Left lung (tissue), 10 donors: ENCODE results near the gene TOLLIP. TPM values are rescaled to one million over a fixed set of nuclear protein-coding genes. Genes with fewer than 3 reads are reported as not detected.

Source experiments
- ATAC-seq: fragments of 200-7000 bp; cut with Tn5 transposase; one replicate; pipeline ENCODE4 v1.9.1; 2020; ENCODE audit warnings: moderate library complexity
- DNase-seq, 4 donors: peaks; one replicate each; pipeline ENCODE4 v3.0.0-alpha.2; 2013 to 2020
- H3K27ac ChIP-seq, 2 donors: fragments of 200-600 bp; sonication (generic) in 1 of 2; one replicate each; pipeline versions ENCODE4 v1.5.0 to v1.8.0; 2020 to 2021
- H3K27me3 ChIP-seq, 2 donors: fragments of 200-600 bp; sonication (generic) in 1 of 2; one replicate each; pipeline versions ENCODE4 v1.5.0 to v1.8.0; 2020 to 2021
- H3K36me3 ChIP-seq, 2 donors: fragments of 200-600 bp; sonication (generic) in 1 of 2; one replicate each; pipeline versions ENCODE4 v1.5.0 to v1.8.0; 2020 to 2021
- H3K4me1 ChIP-seq, 2 donors: fragments of 200-600 bp; one replicate each; pipeline ENCODE4 v1.8.0; 2021
- H3K4me3 ChIP-seq, 2 donors: fragments of 200-600 bp; sonication (generic) in 1 of 2; one replicate each; pipeline versions ENCODE4 v1.5.0 to v1.8.0; 2020 to 2021; ENCODE audit warnings: mild to moderate bottlenecking in 1 of 2
- H3K9me3 ChIP-seq, 2 donors: fragments of 200-600 bp; sonication (generic) in 1 of 2; one replicate each; pipeline versions ENCODE4 v1.5.0 to v1.8.0; 2020 to 2021
- intact Hi-C, 2 donors: fragments of 100-400 bp; cut with DNase I; formaldehyde crosslinking; loops; one replicate each; pipeline versions ENCODE4 v1.11.2 to v1.14.2; 2022
- polyA plus RNA-seq, 6 donors: library from polyadenylated mRNA; unstranded; fragments of 120-200 nt; gene quantifications; one replicate each; pipeline ENCODE4 v1.2.1, GENCODE V29; 2013; ENCODE audit not compliant: insufficient read length in 6 of 6
- total RNA-seq, 2 donors: library from RNA; stranded (reverse); fragmentation: NEBNext Ultra II Directional; extraction: Animal tissue kit (Norgen Biotek cat#: 25700); gene quantifications; one replicate each; pipeline ENCODE4 v1.2.1, GENCODE V29; 2021
- TF ChIP-seq, protein P1 (sequence below), 2 donors: fragments of 200-600 bp; sonication (generic) in 1 of 2; IDR thresholded peaks; one replicate each; pipeline versions ENCODE4 v1.5.0 to v1.8.0; 2021; ENCODE audit warnings: antibody characterized with exemption in 2 of 2
- donor health status: DM: no; HTN: yes; CAD: no.
- donor health status: DM: no; HTN: no; CAD: no.

The TOLLIP gene
- total and polyA plus RNA-seq, 8 donors = 22.4 to 63.5 (median 27.2) TPM

DNA sequence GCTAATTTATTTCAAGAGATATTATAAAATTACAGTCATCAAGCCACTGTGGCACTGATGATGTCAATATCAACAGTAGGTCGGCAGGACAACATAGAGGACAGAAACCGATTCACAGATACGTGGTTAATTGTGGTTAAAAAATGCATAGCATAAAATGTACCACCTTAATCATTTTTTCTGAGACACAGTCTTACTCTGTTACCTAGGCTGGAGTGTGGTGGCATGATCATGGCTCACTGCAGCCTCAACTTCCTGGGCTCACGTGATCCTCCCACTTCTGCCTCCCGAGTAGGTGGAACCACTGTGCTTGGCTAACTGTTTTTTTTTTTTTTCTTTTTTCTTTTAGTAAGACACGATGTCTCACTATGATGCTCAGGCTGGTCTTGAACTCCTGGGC is 21.0 kb upstream of the TOLLIP start:
- no peak for ATAC-seq
- H3K27me3 ChIP-seq = peaks cover 0 to 23% of the 10 kb centered on the region in 2 donors

DNA sequence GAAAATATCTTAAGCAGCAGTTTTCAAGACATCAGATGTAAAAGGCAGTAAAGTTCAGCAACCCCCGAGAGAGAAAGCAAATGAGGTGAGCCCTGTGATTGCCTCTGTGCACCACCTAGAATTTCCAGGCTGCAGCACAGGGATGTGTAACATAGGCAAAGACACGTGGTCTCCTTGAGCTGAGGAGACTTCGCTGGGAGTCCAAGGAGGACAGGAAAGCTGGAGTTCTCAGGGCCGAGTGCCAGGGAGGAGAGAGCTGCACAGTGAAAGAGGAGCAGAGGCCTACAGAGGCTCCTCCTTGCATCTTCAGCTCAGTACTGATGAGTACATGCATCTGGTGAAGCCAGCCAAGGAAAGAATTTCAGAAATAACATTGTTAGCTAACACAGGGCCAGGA is 17.6 kb upstream of the TOLLIP start:
- peaks cover 0 to 13% of the 10 kb centered on the region in 2 donors for H3K9me3 ChIP-seq
- no peak overlapping the region for H3K4me3 ChIP-seq
- H3K27ac ChIP-seq = no peak overlapping the region
- DNase-seq = no peak
- no peak for ATAC-seq
- H3K36me3 ChIP-seq = no peaks in the 10 kb centered on the region
- intact Hi-C loops = no loop called here
- H3K27me3 ChIP-seq = peaks cover 0 to 10% of the 10 kb centered on the region in 2 donors
- H3K4me1 ChIP-seq = peaks cover 0 to 16% of the 10 kb centered on the region in 2 donors
- TF ChIP-seq, protein P1, sequence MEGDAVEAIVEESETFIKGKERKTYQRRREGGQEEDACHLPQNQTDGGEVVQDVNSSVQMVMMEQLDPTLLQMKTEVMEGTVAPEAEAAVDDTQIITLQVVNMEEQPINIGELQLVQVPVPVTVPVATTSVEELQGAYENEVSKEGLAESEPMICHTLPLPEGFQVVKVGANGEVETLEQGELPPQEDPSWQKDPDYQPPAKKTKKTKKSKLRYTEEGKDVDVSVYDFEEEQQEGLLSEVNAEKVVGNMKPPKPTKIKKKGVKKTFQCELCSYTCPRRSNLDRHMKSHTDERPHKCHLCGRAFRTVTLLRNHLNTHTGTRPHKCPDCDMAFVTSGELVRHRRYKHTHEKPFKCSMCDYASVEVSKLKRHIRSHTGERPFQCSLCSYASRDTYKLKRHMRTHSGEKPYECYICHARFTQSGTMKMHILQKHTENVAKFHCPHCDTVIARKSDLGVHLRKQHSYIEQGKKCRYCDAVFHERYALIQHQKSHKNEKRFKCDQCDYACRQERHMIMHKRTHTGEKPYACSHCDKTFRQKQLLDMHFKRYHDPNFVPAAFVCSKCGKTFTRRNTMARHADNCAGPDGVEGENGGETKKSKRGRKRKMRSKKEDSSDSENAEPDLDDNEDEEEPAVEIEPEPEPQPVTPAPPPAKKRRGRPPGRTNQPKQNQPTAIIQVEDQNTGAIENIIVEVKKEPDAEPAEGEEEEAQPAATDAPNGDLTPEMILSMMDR (IDR thresholded peaks at IDR 0.05) = no peak

More for the DNA sequence above, 21.0 kb upstream of the TOLLIP start:
- H3K36me3 ChIP-seq = no peaks in the 10 kb centered on the region
- intact Hi-C loops = no loop called here
- H3K4me3 ChIP-seq = no peak overlapping the region
- DNase-seq = no peak
- TF ChIP-seq, protein P1 (IDR thresholded peaks at IDR 0.05) = no peak
- no peak overlapping the region for H3K27ac ChIP-seq
- H3K4me1 ChIP-seq = peaks cover 2 to 11% of the 10 kb centered on the region in 2 donors
- peaks cover 0 to 13% of the 10 kb centered on the region in 2 donors for H3K9me3 ChIP-seq

DNA sequence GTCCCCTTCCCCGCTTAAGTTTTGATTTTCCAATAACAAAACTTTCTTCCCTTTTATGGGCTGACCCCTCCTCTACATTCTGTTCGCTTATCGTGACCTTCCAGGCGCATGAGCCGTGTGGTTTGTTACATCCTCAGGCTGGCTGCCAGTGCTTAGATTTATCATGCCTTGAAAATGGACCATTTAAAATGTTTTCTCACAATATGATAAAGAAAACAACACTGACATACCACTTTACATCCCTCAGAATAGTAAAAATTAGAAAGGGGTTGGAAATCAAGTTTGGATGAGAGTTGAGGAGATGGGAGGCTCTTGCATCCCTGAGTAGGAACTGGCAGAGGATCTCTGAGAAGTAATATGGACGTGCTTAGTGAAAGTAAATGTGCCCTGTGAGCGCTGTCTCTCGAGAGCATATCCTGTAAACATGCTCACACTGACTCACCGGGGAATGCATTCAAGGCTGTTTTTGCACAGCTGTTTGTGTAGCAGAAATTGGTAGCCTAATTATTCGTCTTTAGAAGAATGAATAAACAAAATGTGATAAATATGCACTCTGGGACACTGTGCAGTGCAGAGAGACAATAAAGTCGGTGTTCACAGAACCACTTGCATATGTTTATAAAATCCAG is 17.1 kb upstream of the TOLLIP start:
- H3K4me3 ChIP-seq = no peak overlapping the region
- peaks cover 0 to 10% of the 10 kb centered on the region in 2 donors for H3K27me3 ChIP-seq
- peaks cover 0 to 13% of the 10 kb centered on the region in 2 donors for H3K9me3 ChIP-seq
- TF ChIP-seq, protein P1 (IDR thresholded peaks at IDR 0.05) = no peak
- DNase-seq = no peak
- peaks cover 0 to 16% of the 10 kb centered on the region in 2 donors for H3K4me1 ChIP-seq
- no peaks in the 10 kb centered on the region for H3K36me3 ChIP-seq
- intact Hi-C loops = no loop called here
- no peak overlapping the region for H3K27ac ChIP-seq
- ATAC-seq = no peak

DNA sequence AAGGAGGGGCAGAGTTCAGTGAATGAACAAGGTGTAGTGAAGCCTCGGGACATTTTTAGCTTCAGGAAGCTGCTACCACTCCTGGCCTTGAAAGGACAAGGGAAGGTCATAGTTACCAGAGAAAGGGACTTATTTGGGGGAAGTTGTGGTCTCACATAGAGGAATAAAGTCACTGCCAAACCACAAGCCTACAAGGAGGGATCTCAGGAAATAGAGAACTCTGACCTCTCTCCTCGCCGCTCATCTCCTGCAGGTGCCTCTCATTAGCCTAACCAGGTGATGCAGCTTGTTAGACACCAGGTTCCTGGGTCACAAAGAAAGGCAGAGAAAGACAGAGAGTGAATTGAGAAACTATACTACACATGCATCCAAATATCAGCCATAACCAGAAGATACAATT is 14.3 kb upstream of the TOLLIP start:
- Histone ChIP-seq H3K36me3 (no peaks in the 10 kb centered on the region), H3K27ac (no peak overlapping the region), H3K4me3 (no peak overlapping the region), H3K9me3 (peaks cover 0 to 13% of the 10 kb centered on the region in 2 donors), H3K4me1 (peaks cover 0 to 20% of the 10 kb centered on the region in 2 donors), H3K27me3 (peaks cover 0 to 5% of the 10 kb centered on the region in 2 donors)
- intact Hi-C loops = no loop called here
- ATAC-seq (peak; percentile 27), DNase-seq (no peak)
- TF ChIP-seq, protein P1 (IDR thresholded peaks at IDR 0.05) = no peak

DNA sequence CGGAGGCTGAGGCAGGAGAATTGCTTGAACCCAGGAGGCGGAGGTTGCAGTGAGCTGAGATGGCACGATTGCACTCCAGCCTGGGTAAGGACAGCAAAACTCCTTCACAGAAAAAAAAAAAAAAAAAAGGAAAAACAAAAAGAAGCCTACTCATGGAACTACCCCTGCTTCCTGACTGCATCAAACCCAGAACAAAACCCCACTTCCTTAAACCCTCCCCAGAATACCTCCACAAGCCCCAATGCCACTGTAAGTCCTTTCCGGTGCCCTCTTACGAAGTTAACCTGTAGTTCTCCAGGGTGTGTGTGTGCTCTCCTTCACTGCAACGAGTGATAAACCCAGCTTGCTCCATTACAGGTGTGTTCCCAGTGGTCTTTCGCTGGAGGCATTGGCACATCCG is 8.6 kb upstream of the TOLLIP start:
- TF ChIP-seq, protein P1 (IDR thresholded peaks at IDR 0.05) = no peak
- H3K9me3 ChIP-seq = no peaks in the 10 kb centered on the region
- H3K4me3 ChIP-seq = no peak overlapping the region
- H3K27me3 ChIP-seq = peaks cover 0 to 5% of the 10 kb centered on the region in 2 donors
- DNase-seq (no peak), ATAC-seq (no peak)
- H3K4me1 ChIP-seq = peaks cover 0 to 26% of the 10 kb centered on the region in 2 donors
- H3K36me3 ChIP-seq = no peaks in the 10 kb centered on the region
- H3K27ac ChIP-seq = peak overlapping the region in 1 of 2 donors; percentile 39
- intact Hi-C loops = no loop called here
